HUES64 (cell line): ENCODE measurements around the gene PHETA2. TPM values are rescaled to one million over a fixed set of nuclear protein-coding genes. Genes with fewer than 3 reads are reported as not detected.

Experiments used
- H3K27ac ChIP-seq: 2 replicates; pipeline ENCODE4 v1.7.0; 2013; ENCODE audit warnings: low read depth, low read length, inconsistent platforms
- H3K27me3 ChIP-seq: 2 replicates; pipeline ENCODE4 v1.6.1; 2013; ENCODE audit warnings: mild to moderate bottlenecking, low read length; ENCODE audit not compliant: insufficient read depth
- H3K36me3 ChIP-seq: 2 replicates; pipeline ENCODE4 v1.6.1; 2013; ENCODE audit warnings: mild to moderate bottlenecking, low read length; ENCODE audit not compliant: insufficient read depth
- H3K4me1 ChIP-seq: 2 replicates; pipeline ENCODE4 v1.6.1; 2013; ENCODE audit warnings: mild to moderate bottlenecking, low read length, moderate library complexity; ENCODE audit not compliant: insufficient read depth
- H3K4me3 ChIP-seq: 2 replicates; pipeline ENCODE4 v1.5.1; 2013; ENCODE audit warnings: mild to moderate bottlenecking, low read length, moderate library complexity
- H3K9ac ChIP-seq: 2 replicates; pipeline ENCODE4 v1.6.1; 2013; ENCODE audit warnings: mild to moderate bottlenecking, low read depth, low read length
- H3K9me3 ChIP-seq: 2 replicates; pipeline ENCODE4 v1.6.1; 2013; ENCODE audit warnings: low read depth, low read length; ENCODE audit not compliant: insufficient read depth
- WGBS: fragments of 150-250, 120-280 bp; methylation state at CpG from one replicate; pipeline ENCODE4 v1.1.7; 2013; ENCODE audit warnings: missing lambda C conversion rate; 5-methylcytosine and 5-hydroxymethylcytosine counted together
- polyA plus RNA-seq, 2 experiments: library from polyadenylated mRNA; stranded (reverse); fragments of 50-300 nt; gene quantifications; one replicate each; pipeline ENCODE4 v1.2.3, GENCODE V29; 2013

Gene PHETA2, protein sequence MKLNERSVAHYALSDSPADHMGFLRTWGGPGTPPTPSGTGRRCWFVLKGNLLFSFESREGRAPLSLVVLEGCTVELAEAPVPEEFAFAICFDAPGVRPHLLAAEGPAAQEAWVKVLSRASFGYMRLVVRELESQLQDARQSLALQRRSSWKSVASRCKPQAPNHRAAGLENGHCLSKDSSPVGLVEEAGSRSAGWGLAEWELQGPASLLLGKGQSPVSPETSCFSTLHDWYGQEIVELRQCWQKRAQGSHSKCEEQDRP
- polyA plus RNA-seq (2013, experiment 1 of 2) = 4.5 TPM
- polyA plus RNA-seq (2013, experiment 2 of 2) = 4.4 TPM

DNA sequence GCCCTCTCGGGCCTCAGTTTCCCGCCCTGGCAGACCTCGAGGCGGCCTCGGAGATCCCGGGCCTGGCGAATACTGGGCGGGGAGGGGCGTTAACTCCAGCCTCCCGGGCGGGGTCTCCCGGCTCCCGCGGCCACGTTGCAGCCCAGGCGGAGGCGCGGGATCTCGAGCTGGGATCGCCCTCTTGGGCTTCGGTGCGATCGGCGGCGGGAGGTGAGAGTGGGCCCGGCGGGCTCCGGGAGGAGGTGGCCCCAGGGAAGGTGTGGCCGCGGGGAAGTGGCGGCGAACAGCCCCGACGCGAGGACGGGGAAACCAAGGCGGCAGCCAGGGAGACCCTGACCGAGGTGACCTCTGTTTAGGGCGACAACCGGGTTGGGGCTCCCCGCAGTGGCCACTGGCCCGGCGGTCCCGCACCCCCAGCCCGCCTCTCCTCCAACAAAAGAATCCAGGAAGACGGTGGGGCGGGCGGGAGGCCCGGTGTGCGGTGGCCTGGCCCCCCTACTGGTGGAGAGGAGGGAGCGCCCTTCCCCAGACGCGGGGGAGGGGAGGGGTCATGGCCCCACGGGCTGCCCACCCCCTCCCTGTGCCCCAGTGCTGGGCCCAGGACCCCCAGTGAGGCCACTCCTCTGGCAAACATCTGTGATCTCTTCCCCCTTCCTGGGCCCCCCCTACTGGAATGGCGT, at the start of gene PHETA2:
PHETA2 (plus strand) TSS at position 117 of the 680 bp plus-strand sequence. CDS start 3,046 bp downstream, outside the sequence.
- Histone ChIP-seq H3K4me3 (peak within 1 kb of the TSS; percentile 59), H3K9me3 (no peaks in the 10 kb centered on the region), H3K36me3 (peaks cover 4% of the 10 kb centered on the region; the same call in 1 of the 2 replicates), H3K4me1 (peaks cover 20% of the 10 kb centered on the region), H3K9ac (peak within 1 kb of the TSS; percentile 91), H3K27ac (no peak within 1 kb of the TSS), H3K27me3 (peaks cover 17% of the 10 kb centered on the region)
- 5% methylated on average over 55 of the region's 55 CpGs for WGBS

DNA sequence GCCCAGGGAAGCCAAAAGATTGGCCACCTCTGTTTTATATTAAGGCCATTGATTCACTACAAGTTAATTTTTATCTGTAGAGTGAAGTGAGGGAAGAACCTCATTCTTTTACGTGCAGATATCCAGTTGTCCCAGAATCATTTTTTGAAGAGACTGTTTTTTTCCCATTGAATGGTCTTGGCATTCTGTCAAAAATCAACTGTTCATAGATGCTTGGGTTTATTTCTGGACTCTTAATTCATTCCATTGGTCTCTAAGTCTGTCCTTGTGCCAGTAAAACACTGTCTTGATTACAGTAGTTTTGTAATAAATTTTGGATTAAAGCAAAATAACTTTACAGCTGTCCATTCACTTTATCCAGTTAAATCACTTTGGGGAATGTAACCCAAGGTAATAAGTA, 48.6 kb upstream of the PHETA2 start:
- WGBS = 100% methylated on average over 1 of the region's 1 CpG
- H3K9me3 ChIP-seq = no peaks in the 10 kb centered on the region

DNA sequence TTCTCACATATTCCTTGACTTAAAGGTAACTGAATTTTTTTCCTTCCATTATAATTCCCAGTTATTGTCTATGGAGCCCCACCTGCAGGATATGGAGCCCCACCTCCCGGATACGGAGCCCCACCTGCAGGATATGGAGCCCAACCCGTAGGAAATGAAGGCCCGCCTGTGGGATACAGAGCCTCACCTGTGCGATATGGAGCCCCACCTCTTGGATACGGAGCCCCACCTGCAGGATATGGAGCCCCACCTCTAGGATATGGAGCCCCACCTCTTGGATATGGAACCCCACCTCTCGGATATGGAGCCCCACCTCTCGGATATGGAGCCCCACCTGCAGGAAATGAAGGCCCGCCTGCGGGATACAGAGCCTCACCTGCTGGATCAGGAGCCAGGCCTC, 47.3 kb upstream of the PHETA2 start:
- Histone ChIP-seq H3K9ac (no peak overlapping the region), H3K4me1 (no peaks in the 10 kb centered on the region), H3K27me3 (no peaks in the 10 kb centered on the region), H3K9me3 (no peaks in the 10 kb centered on the region), H3K36me3 (no peaks in the 10 kb centered on the region), H3K27ac (no peak overlapping the region), H3K4me3 (no peak overlapping the region)
- WGBS = 92% methylated on average over 10 of the region's 10 CpGs

More for the DNA sequence above, 48.6 kb upstream of the PHETA2 start:
- H3K27me3 ChIP-seq = no peaks in the 10 kb centered on the region
- no peak overlapping the region for H3K9ac ChIP-seq
- H3K4me3 ChIP-seq = no peak overlapping the region
- H3K4me1 ChIP-seq = no peaks in the 10 kb centered on the region
- H3K36me3 ChIP-seq = no peaks in the 10 kb centered on the region
- no peak overlapping the region for H3K27ac ChIP-seq

DNA sequence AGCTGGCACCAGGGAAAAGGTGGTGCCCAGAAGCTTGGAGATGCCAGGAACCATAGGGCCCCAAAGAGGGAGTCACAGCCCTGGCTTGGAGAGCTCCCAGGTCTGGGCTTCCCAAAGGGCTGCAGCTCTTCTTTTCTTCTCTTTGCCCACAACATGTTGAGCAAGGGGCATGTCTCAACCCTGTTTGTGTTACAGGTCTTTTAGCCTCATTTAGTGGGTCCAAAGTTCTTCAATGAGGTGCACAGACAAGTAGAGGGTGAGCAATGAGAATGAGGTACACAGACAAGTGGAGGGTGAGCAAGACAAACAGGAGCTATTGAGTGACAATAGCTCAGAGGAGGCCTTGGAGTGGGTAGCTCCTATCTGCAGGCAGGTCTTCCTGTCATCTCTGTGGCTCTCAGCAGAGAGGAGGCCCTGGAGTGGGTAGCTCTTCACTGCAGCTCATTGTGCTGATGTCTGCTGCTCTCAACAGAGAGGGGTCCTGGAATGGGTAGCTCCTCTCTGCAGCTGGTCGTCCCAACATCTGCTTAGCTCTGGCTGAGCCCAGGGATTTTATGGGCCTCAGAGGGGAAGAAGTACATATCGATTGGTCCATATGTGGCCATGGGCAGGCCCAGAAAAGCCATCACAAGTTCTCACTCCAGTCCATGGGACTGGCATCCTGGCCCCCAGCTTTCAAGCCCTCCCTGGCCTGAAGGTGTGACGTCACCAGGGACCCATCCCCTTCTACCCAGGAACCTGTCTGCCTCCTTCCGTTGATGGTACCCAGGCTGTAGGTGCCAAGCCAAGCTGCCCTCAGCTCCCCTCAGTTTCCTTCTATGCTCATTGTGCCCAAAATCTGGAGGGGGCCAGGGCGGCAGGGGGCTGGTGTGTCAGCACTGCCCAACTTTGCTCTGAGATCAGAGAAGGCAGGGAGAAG, 40.5 kb upstream of the PHETA2 start:
- Histone ChIP-seq H3K4me3 (no peak overlapping the region), H3K36me3 (no peaks in the 10 kb centered on the region), H3K27ac (no peak overlapping the region), H3K4me1 (no peaks in the 10 kb centered on the region), H3K9me3 (peaks cover 15% of the 10 kb centered on the region; the same call in 1 of the 2 replicates), H3K9ac (no peak overlapping the region), H3K27me3 (no peaks in the 10 kb centered on the region)
- 90% methylated on average over 5 of the region's 5 CpGs for WGBS

DNA sequence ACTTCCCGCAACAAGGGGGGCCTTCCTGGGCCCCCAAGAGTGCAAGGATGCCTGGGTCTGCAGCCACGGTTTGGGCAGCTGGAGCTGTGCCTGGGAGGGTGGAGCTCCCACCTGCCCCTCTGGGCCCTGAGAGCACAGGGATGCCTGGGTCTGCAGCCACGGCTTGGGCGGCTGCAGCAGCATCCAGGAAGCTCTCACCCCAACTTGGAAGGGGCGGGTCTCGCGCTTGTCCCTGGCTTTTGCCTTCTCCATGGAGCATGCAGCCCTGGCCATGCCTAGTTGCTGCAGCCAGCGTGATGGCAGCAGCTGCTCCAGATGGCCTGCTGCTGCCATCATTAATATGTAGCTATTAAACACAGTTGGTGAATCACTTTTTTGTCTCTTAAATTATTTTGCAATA, 38.8 kb upstream of the PHETA2 start:
- Histone ChIP-seq H3K9ac (no peak overlapping the region), H3K4me1 (no peaks in the 10 kb centered on the region), H3K4me3 (no peak overlapping the region), H3K36me3 (no peaks in the 10 kb centered on the region), H3K9me3 (peaks cover 15% of the 10 kb centered on the region; the same call in 1 of the 2 replicates), H3K27ac (no peak overlapping the region), H3K27me3 (no peaks in the 10 kb centered on the region)
- WGBS = 87% methylated on average over 8 of the region's 8 CpGs

DNA sequence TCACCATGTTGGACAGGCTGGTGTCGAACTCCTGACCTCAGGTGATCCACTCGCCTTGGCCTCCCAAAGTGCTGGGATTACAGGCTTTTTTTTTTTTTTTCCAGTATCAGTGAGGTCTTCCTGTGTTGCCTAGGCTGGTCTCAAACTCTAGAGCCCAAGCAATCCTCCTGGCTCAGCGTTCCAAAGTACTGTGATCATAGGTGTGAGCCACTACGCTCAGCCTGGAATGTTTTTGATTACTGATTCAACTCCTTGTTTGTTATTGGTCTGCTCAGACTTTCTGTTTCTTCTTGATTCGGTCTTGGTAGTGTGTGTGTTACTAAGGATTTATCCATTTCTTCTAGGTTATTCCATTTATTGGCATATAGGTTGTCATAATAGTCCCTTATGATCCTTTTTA, 34.8 kb upstream of the PHETA2 start:
- Histone ChIP-seq H3K36me3 (no peaks in the 10 kb centered on the region), H3K4me1 (no peaks in the 10 kb centered on the region), H3K9ac (no peak overlapping the region), H3K9me3 (peaks cover 16% of the 10 kb centered on the region; the same call in 1 of the 2 replicates), H3K4me3 (no peak overlapping the region), H3K27me3 (no peaks in the 10 kb centered on the region), H3K27ac (no peak overlapping the region)
- WGBS = 88% methylated on average over 4 of the region's 5 CpGs

DNA sequence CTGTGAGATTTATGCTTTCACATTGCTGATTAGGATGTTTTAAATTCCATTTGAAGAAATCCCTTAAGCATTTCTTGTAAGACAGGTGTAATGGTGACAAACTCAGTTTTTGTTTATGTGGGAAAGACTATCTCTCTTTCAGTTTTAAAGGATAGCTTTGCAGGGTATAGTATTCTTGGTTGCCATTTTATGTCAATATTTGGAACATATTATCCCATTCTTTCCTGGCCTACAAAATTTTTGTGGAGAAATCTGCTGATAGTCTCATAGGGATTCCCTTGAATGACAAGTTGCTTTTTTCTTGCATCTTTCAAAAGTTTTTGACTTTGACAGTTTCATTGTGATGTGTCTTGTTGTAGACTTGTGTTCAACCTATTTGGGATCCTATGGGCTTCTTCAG, 32.3 kb upstream of the PHETA2 start:
- Histone ChIP-seq H3K27ac (no peak overlapping the region), H3K9ac (no peak overlapping the region), H3K36me3 (no peaks in the 10 kb centered on the region), H3K4me3 (no peak overlapping the region), H3K27me3 (no peaks in the 10 kb centered on the region), H3K4me1 (no peaks in the 10 kb centered on the region), H3K9me3 (peaks cover 13% of the 10 kb centered on the region; the same call in 1 of the 2 replicates)

DNA sequence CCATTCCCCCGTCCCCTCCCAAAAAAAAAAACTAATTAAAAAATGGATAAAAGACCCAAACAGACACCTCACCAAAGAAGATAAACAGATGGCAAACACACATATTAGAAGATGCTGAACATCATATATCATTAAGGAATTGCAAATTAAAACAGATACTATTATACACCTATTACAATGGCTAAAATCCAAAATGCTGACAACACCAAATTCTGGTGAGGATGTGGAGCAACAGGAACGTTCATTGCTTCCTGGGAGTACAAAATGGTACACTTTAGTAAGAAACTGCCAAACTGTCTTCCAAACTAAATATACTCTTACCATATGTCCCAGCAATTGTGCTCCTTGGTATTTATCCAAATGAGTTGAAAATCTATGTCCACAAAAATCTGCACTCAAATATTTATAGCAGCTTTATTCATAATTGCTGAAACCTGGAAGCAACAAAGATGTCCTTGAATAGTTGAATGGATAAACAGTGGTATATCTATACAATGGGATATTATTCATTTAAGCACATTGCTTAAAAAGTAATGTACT, 23.3 kb upstream of the PHETA2 start:
- Histone ChIP-seq H3K36me3 (no peaks in the 10 kb centered on the region), H3K27ac (no peak overlapping the region), H3K9ac (no peak overlapping the region), H3K27me3 (no peaks in the 10 kb centered on the region), H3K4me3 (no peak overlapping the region), H3K9me3 (no peaks in the 10 kb centered on the region), H3K4me1 (no peaks in the 10 kb centered on the region)
- WGBS = 80% methylated on average over 2 of the region's 2 CpGs

DNA sequence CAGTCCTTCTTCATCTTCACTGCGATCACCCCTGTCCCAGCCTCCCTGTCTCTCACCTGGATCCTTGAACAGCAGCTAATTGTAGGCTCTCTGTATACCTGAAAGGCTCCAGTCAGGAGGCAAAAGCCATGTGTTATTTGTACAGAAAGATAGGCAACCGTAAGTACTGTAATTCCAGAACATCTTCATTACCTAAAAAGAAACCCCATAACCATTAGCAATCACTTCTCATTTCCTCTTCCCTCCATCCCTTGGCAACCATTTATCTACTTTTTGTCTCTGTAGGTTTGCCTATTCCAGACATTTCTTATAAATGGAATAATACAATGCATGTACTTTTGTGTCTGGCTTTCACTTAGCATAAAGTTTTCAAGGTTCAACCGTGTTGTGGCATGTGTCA, 21.3 kb upstream of the PHETA2 start:
- Histone ChIP-seq H3K4me1 (no peaks in the 10 kb centered on the region), H3K9ac (no peak overlapping the region), H3K27ac (no peak overlapping the region), H3K4me3 (no peak overlapping the region), H3K27me3 (no peaks in the 10 kb centered on the region), H3K9me3 (peaks cover 11% of the 10 kb centered on the region), H3K36me3 (0 out of 2 replicates have a peak, but pooled peaks cover 6% of the 10 kb centered on the region)
- 91% methylated on average over 3 of the region's 3 CpGs for WGBS

DNA sequence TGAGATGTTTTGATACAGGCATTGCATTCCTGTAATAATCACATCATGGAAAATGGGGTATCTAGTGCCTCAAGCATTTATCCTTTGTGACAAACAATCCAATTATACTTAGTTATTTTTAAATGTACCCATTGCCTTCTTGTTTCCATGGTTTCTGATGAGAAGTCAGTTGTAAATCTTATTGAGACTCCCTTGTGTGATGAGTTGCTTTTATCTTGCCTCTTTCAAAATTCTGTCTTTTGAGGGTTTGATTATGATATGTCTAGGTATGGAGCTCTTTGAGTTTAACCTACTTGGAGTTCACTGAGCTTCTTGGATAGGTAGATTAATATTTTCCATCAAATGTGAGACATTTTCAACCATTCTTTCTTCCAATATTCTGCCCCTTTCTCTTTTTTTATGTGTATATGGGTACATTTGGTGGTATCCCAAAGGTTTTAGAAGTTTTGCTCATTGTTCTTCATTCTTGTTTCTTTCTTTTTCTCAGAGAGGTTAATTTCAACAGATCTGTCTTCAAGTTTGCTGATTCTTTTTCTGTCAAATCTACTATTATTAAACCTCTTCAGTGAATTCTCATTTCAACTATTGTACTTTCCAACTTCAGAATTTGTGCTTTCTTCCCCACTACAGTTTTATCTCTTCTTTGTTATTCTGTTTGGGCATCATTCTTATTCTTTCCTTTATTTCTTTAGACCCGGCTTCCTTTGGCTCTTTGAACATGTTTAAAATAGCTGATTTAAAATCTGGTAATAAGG, 17.1 kb upstream of the PHETA2 start:
- Histone ChIP-seq H3K4me1 (no peaks in the 10 kb centered on the region), H3K4me3 (no peak overlapping the region), H3K27ac (no peak overlapping the region), H3K9ac (no peak overlapping the region), H3K9me3 (peaks cover 22% of the 10 kb centered on the region), H3K36me3 (peaks cover 34% of the 10 kb centered on the region), H3K27me3 (no peaks in the 10 kb centered on the region)
- WGBS = no CpG with 5 or more reads among the region's 1 CpG
